Mesendoderm (in vitro differentiated cells): ENCODE results near the gene BBOX1.

Experiments used
- DNase-seq: peaks from one replicate; pipeline ENCODE4 v3.0.0; 2013
- H2AK5ac ChIP-seq: 2 replicates; pipeline ENCODE4 v1.6.1; 2013; ENCODE audit warnings: low read length, inconsistent platforms
- H2BK120ac ChIP-seq: 2 replicates; pipeline ENCODE4 v1.6.1; 2013; ENCODE audit warnings: low read depth, mild to moderate bottlenecking, low read length, moderate library complexity, mixed read lengths
- H2BK15ac ChIP-seq: replicated peaks from 2 replicates; pipeline ENCODE4 v1.6.1; 2013; ENCODE audit warnings: low read depth, mild to moderate bottlenecking, moderate library complexity
- H2BK5ac ChIP-seq: 2 replicates; pipeline ENCODE4 v1.6.1; 2013; ENCODE audit warnings: low read length, inconsistent platforms
- H3K18ac ChIP-seq: 2 replicates; pipeline ENCODE4 v1.6.1; 2013; ENCODE audit warnings: mild to moderate bottlenecking, low read length, mixed read lengths
- H3K23ac ChIP-seq: one replicate; pipeline ENCODE4 v1.6.1; 2013; ENCODE audit warnings: low read length
- H3K27ac ChIP-seq: 2 replicates; pipeline ENCODE4 v1.5.1; 2013; ENCODE audit warnings: low read depth, mild to moderate bottlenecking, inconsistent platforms, low read length, moderate library complexity
- H3K27me3 ChIP-seq: 2 replicates; pipeline ENCODE4 v1.6.1; 2013; ENCODE audit warnings: low read length, control low read depth, mild to moderate bottlenecking, inconsistent platforms; ENCODE audit not compliant: insufficient read depth, poor library complexity
- H3K36me3 ChIP-seq: 2 replicates; pipeline ENCODE4 v1.6.1; 2013; ENCODE audit warnings: low read length, inconsistent platforms; ENCODE audit not compliant: control insufficient read depth, insufficient read depth
- H3K4ac ChIP-seq: one replicate; pipeline ENCODE4 v1.6.1; 2013; ENCODE audit warnings: low read depth, mild to moderate bottlenecking, low read length, moderate library complexity
- H3K4me1 ChIP-seq: 2 replicates; pipeline ENCODE4 v1.6.1; 2013; ENCODE audit warnings: low read depth, low read length, inconsistent platforms; ENCODE audit not compliant: control insufficient read depth
- H3K4me2 ChIP-seq: 2 replicates; pipeline ENCODE4 v1.6.1; 2013; ENCODE audit warnings: low read length
- H3K4me3 ChIP-seq: 2 replicates; pipeline ENCODE4 v1.5.1; 2013; ENCODE audit warnings: mild to moderate bottlenecking, low read length
- H3K56ac ChIP-seq: one replicate; pipeline ENCODE4 v1.6.1; 2013; ENCODE audit warnings: low read length
- H3K79me1 ChIP-seq: 2 replicates; pipeline ENCODE4 v1.6.1; 2013; ENCODE audit warnings: low read length, inconsistent platforms
- H3K79me2 ChIP-seq: 2 replicates; pipeline ENCODE4 v1.6.1; 2013; ENCODE audit warnings: mild to moderate bottlenecking, low read length; ENCODE audit not compliant: control insufficient read depth, insufficient read depth
- H3K9ac ChIP-seq: 2 replicates; pipeline ENCODE4 v1.6.1; 2013; ENCODE audit warnings: low read length, inconsistent platforms
- H4K5ac ChIP-seq: one replicate; pipeline ENCODE4 v1.6.1; 2013; ENCODE audit warnings: low read length
- H4K8ac ChIP-seq: one replicate; pipeline ENCODE4 v1.6.1; 2013; ENCODE audit warnings: low read depth, mild to moderate bottlenecking, control low read depth, low read length, moderate library complexity
- WGBS: extraction: QIAGEN DNeasy Blood & Tissue Kit; methylation state at CpG from one replicate; pipeline ENCODE4 v1.1.7; 2013; ENCODE audit warnings: low lambda C conversion rate, missing lambda C conversion rate; ENCODE audit not compliant: insufficient coverage; ENCODE audit errors: extremely low coverage; 5-methylcytosine and 5-hydroxymethylcytosine counted together

BBOX1 gene

GRCh38 chr11:27011560-27012233 is 28.9 kb upstream of the BBOX1 start:
- no peaks in the 10 kb centered on the region for H3K4me1 ChIP-seq
- no peak overlapping the region for H2AK5ac ChIP-seq
- H3K9ac ChIP-seq = no peak overlapping the region
- no peak overlapping the region for H3K4me2 ChIP-seq
- H3K4me3 ChIP-seq = no peak overlapping the region
- H3K56ac ChIP-seq = no peak overlapping the region
- no peak overlapping the region for H2BK15ac ChIP-seq
- no peak overlapping the region for H2BK120ac ChIP-seq
- H3K18ac ChIP-seq = no peak overlapping the region
- H3K27me3 ChIP-seq = no peaks in the 10 kb centered on the region
- H3K79me2 ChIP-seq = no peaks in the 10 kb centered on the region
- DNase-seq = peak; percentile 52
- no peak overlapping the region for H3K4ac ChIP-seq
- WGBS = no CpG with 5 or more reads among the region's 4 CpGs
- no peaks in the 10 kb centered on the region for H3K36me3 ChIP-seq
- H4K5ac ChIP-seq = no peak overlapping the region
- H4K8ac ChIP-seq = no peak overlapping the region
- no peaks in the 10 kb centered on the region for H3K79me1 ChIP-seq
- H2BK5ac ChIP-seq = no peak overlapping the region
- no peak overlapping the region for H3K27ac ChIP-seq
- H3K23ac ChIP-seq = no peak overlapping the region

- no peak overlapping the region for H3K18ac ChIP-seq
- no peak overlapping the region for H3K23ac ChIP-seq
- no peaks in the 10 kb centered on the region for H3K79me1 ChIP-seq
- no peak overlapping the region for H4K8ac ChIP-seq
- H3K27me3 ChIP-seq = no peaks in the 10 kb centered on the region
- no peak overlapping the region for H2AK5ac ChIP-seq
- H3K4me2 ChIP-seq = no peak overlapping the region
- no peaks in the 10 kb centered on the region for H3K79me2 ChIP-seq
- H3K9ac ChIP-seq = no peak overlapping the region
- no peak overlapping the region for H4K5ac ChIP-seq
- H3K4ac ChIP-seq = no peak overlapping the region
- no peak overlapping the region for H3K56ac ChIP-seq
- peak; percentile 84 for DNase-seq
- no peak overlapping the region for H2BK5ac ChIP-seq
- H3K4me3 ChIP-seq = no peak overlapping the region
- H3K36me3 ChIP-seq = no peaks in the 10 kb centered on the region
- no peak overlapping the region for H3K27ac ChIP-seq
- WGBS = no CpG with 5 or more reads among the region's 4 CpGs
- H2BK15ac ChIP-seq = no peak overlapping the region
- H3K4me1 ChIP-seq = no peaks in the 10 kb centered on the region
- no peak overlapping the region for H2BK120ac ChIP-seq
Observed at GRCh38 chr11:27012234-27012921, 28.2 kb upstream of the BBOX1 start.

- no peaks in the 10 kb centered on the region for H3K27me3 ChIP-seq
- no peaks in the 10 kb centered on the region for H3K79me1 ChIP-seq
- H3K56ac ChIP-seq = no peak overlapping the region
- H3K79me2 ChIP-seq = no peaks in the 10 kb centered on the region
- no peak overlapping the region for H4K8ac ChIP-seq
- no peak overlapping the region for H4K5ac ChIP-seq
- H3K27ac ChIP-seq = no peak overlapping the region
- H3K36me3 ChIP-seq = no peaks in the 10 kb centered on the region
- H3K4me2 ChIP-seq = no peak overlapping the region
- no peak overlapping the region for H2BK120ac ChIP-seq
- H3K18ac ChIP-seq = no peak overlapping the region
- H2BK5ac ChIP-seq = no peak overlapping the region
- no peak overlapping the region for H3K4ac ChIP-seq
- H2BK15ac ChIP-seq = no peak overlapping the region
- peak; percentile 45 for DNase-seq
- H3K23ac ChIP-seq = no peak overlapping the region
- no peak overlapping the region for H2AK5ac ChIP-seq
- no peak overlapping the region for H3K4me3 ChIP-seq
- H3K9ac ChIP-seq = no peak overlapping the region
- no peaks in the 10 kb centered on the region for H3K4me1 ChIP-seq
- WGBS = no CpG with 5 or more reads among the region's 4 CpGs
Observed at GRCh38 chr11:27013781-27014361, 26.7 kb upstream of the BBOX1 start.

GRCh38 chr11:27018902-27019529 is 21.6 kb upstream of the BBOX1 start:
- no peaks in the 10 kb centered on the region for H3K27me3 ChIP-seq
- no peak overlapping the region for H3K27ac ChIP-seq

GRCh38 chr11:27020751-27021150 is 19.9 kb upstream of the BBOX1 start:
- Histone ChIP-seq H3K4me2 (no peak overlapping the region), H3K79me2 (no peaks in the 10 kb centered on the region), H3K4ac (no peak overlapping the region), H2BK5ac (no peak overlapping the region), H3K18ac (no peak overlapping the region), H3K27ac (no peak overlapping the region), H3K79me1 (no peaks in the 10 kb centered on the region), H3K56ac (no peak overlapping the region), H3K36me3 (no peaks in the 10 kb centered on the region), H3K27me3 (no peaks in the 10 kb centered on the region), H3K9ac (no peak overlapping the region), H4K8ac (no peak overlapping the region), H2AK5ac (no peak overlapping the region), H3K23ac (no peak overlapping the region), H3K4me3 (no peak overlapping the region), H3K4me1 (no peaks in the 10 kb centered on the region), H2BK120ac (no peak overlapping the region), H2BK15ac (no peak overlapping the region), H4K5ac (no peak overlapping the region)
- DNase-seq = no peak
- no CpG with 5 or more reads among the region's 2 CpGs for WGBS

More at GRCh38 chr11:27018902-27019529, 21.6 kb upstream of the BBOX1 start:
- DNase-seq = no peak
- Histone ChIP-seq H4K5ac (no peak overlapping the region), H3K9ac (no peak overlapping the region), H3K4me1 (no peaks in the 10 kb centered on the region), H2BK5ac (no peak overlapping the region), H3K79me2 (no peaks in the 10 kb centered on the region), H3K4me2 (no peak overlapping the region), H3K56ac (no peak overlapping the region), H2BK15ac (no peak overlapping the region), H3K36me3 (no peaks in the 10 kb centered on the region), H3K23ac (no peak overlapping the region), H3K79me1 (no peaks in the 10 kb centered on the region), H2BK120ac (no peak overlapping the region), H3K18ac (no peak overlapping the region), H3K4me3 (no peak overlapping the region), H3K4ac (no peak overlapping the region), H2AK5ac (no peak overlapping the region), H4K8ac (no peak overlapping the region)
